ENCODE data around the gene RTCA. TPM values are rescaled to one million over a fixed set of nuclear protein-coding genes. Genes with fewer than 3 reads are reported as not detected.
"Not testable (repeated sequence)": the region's sequence is repeated elsewhere in the genome, so short reads cannot be mapped to it uniquely, and the experiment has no call there.

The RTCA gene
- total RNA-seq, 5 donors from 2014 or later (not counting 1 experiment from before 2014, with no cell fraction given): 36.0 to 53.6 (median 40.1) TPM

GRCh38 chr1:100332331-100332730, 66.3 kb downstream of the RTCA start:
- Histone ChIP-seq H3K36me3 (ENCODE audit: control insufficient read depth in 2 of 2, extremely low read depth in 1 of 2, insufficient read depth in 1 of 2, low read length in 1 of 2) (no peaks in the 10 kb centered on the region), H3K27ac (ENCODE audit: low read length) (no peak overlapping the region), H3K27me3 (replicated peaks in 1 of 2; ENCODE audit: control insufficient read depth in 2 of 2, extremely low read depth in 1 of 2, insufficient read depth in 2 of 2, low read length in 1 of 2) (peaks cover 0 to 2% of the 10 kb centered on the region in 2 experiments), H3K9me3 (no peaks in the 10 kb centered on the region), H3K4me1 (ENCODE audit: control insufficient read depth in 1 of 2, extremely low read depth in 1 of 2, insufficient read depth in 2 of 2, low read length in 2 of 2) (no peaks in the 10 kb centered on the region), H3K4me3 (ENCODE audit: control insufficient read depth in 1 of 2, extremely low read depth in 1 of 2, low read length in 1 of 2) (no peak overlapping the region)
- Mint-ChIP-seq H3K27me3 (peaks cover 0 to 4% of the 10 kb centered on the region in 2 donors), H3K4me3 (no peak overlapping the region), H3K4me1 (no peaks in the 10 kb centered on the region), H3K9me3 (no peaks in the 10 kb centered on the region), H3K36me3 (no peaks in the 10 kb centered on the region), H3K27ac (no peak overlapping the region)
- DNase-seq (no peak), ATAC-seq (replicated peaks in 1 of 4) (no peak)
- POLR2A ChIA-PET: no interaction called here
- CTCF ChIA-PET: no interaction called here
- WGBS (ENCODE audit: insufficient coverage): 100% methylated on average over 2 of the region's 9 CpGs

GRCh38 chr1:100335436-100335835, 69.4 kb downstream of the RTCA start:
- ATAC-seq (replicated peaks in 1 of 4): no peak
- CTCF ChIA-PET: no interaction called here

GRCh38 chr1:100337878-100338277, 71.9 kb downstream of the RTCA start:
- no CpG with 5 or more reads among the region's 5 CpGs for WGBS (ENCODE audit: insufficient coverage)
- H3K27me3 ChIP-seq (replicated peaks in 1 of 2; ENCODE audit: control insufficient read depth in 2 of 2, extremely low read depth in 1 of 2, insufficient read depth in 2 of 2, low read length in 1 of 2); H3K4me1 ChIP-seq (ENCODE audit: control insufficient read depth in 1 of 2, extremely low read depth in 1 of 2, insufficient read depth in 2 of 2, low read length in 2 of 2); DNase-seq; H3K4me3 Mint-ChIP-seq; H3K27ac Mint-ChIP-seq; H3K27me3 Mint-ChIP-seq; H3K4me1 Mint-ChIP-seq; H3K27ac ChIP-seq (ENCODE audit: low read length); H3K36me3 ChIP-seq (ENCODE audit: control insufficient read depth in 2 of 2, extremely low read depth in 1 of 2, insufficient read depth in 1 of 2, low read length in 1 of 2); H3K4me3 ChIP-seq (ENCODE audit: control insufficient read depth in 1 of 2, extremely low read depth in 1 of 2, low read length in 1 of 2); H3K36me3 Mint-ChIP-seq; ATAC-seq (replicated peaks in 1 of 4); H3K9me3 ChIP-seq; H3K9me3 Mint-ChIP-seq; POLR2A ChIA-PET: not testable (repeated sequence)
- CTCF ChIA-PET: interaction anchor here in 1 of 2 donors (0.5 to 0.6 kb wide), 2 partner anchors 44 to 126 kb away, joined by 6 to 7 read pairs; no protein-coding TSS in a partner anchor

More at GRCh38 chr1:100335436-100335835, 69.4 kb downstream of the RTCA start:
- no peak overlapping the region for H3K4me3 ChIP-seq (ENCODE audit: control insufficient read depth in 1 of 2, extremely low read depth in 1 of 2, low read length in 1 of 2)
- H3K9me3 ChIP-seq: no peaks in the 10 kb centered on the region
- Mint-ChIP-seq H3K27me3 (peaks cover 0 to 4% of the 10 kb centered on the region in 2 donors), H3K27ac (no peak overlapping the region), H3K4me3 (no peak overlapping the region), H3K4me1 (no peaks in the 10 kb centered on the region), H3K9me3 (no peaks in the 10 kb centered on the region), H3K36me3 (no peaks in the 10 kb centered on the region)
- POLR2A ChIA-PET: no interaction called here
- WGBS (ENCODE audit: insufficient coverage): no CpG with 5 or more reads among the region's 1 CpG
- H3K4me1 ChIP-seq (ENCODE audit: control insufficient read depth in 1 of 2, extremely low read depth in 1 of 2, insufficient read depth in 2 of 2, low read length in 2 of 2): no peaks in the 10 kb centered on the region
- no peak for DNase-seq
- H3K27me3 ChIP-seq (replicated peaks in 1 of 2; ENCODE audit: control insufficient read depth in 2 of 2, extremely low read depth in 1 of 2, insufficient read depth in 2 of 2, low read length in 1 of 2): peaks cover 0 to 2% of the 10 kb centered on the region in 2 experiments
- H3K36me3 ChIP-seq (ENCODE audit: control insufficient read depth in 2 of 2, extremely low read depth in 1 of 2, insufficient read depth in 1 of 2, low read length in 1 of 2): no peaks in the 10 kb centered on the region
- H3K27ac ChIP-seq (ENCODE audit: low read length): no peak overlapping the region

GRCh38 chr1:100339735-100340134, 73.7 kb downstream of the RTCA start:
- not testable (repeated sequence) for H3K27me3 Mint-ChIP-seq; H3K4me3 ChIP-seq (ENCODE audit: control insufficient read depth in 1 of 2, extremely low read depth in 1 of 2, low read length in 1 of 2); H3K36me3 ChIP-seq (ENCODE audit: control insufficient read depth in 2 of 2, extremely low read depth in 1 of 2, insufficient read depth in 1 of 2, low read length in 1 of 2); H3K4me1 Mint-ChIP-seq; H3K4me3 Mint-ChIP-seq; H3K9me3 Mint-ChIP-seq; H3K9me3 ChIP-seq; H3K27ac Mint-ChIP-seq; DNase-seq; H3K4me1 ChIP-seq (ENCODE audit: control insufficient read depth in 1 of 2, extremely low read depth in 1 of 2, insufficient read depth in 2 of 2, low read length in 2 of 2); H3K27ac ChIP-seq (ENCODE audit: low read length); H3K27me3 ChIP-seq (replicated peaks in 1 of 2; ENCODE audit: control insufficient read depth in 2 of 2, extremely low read depth in 1 of 2, insufficient read depth in 2 of 2, low read length in 1 of 2); ATAC-seq (replicated peaks in 1 of 4); H3K36me3 Mint-ChIP-seq
- ChIA-PET POLR2A (interaction anchor here in 1 of 2 donors (0.6 to 0.8 kb wide), 2 partner anchors 12 to 130 kb away, joined by 4 read pairs; no protein-coding TSS in a partner anchor), CTCF (interaction anchor here in 1 of 2 donors (0.6 kb wide), 1 partner anchor 119 kb away, joined by 4 read pairs; no protein-coding TSS in a partner anchor)
- no CpG with 5 or more reads among the region's 6 CpGs for WGBS (ENCODE audit: insufficient coverage)

- H3K36me3 ChIP-seq (ENCODE audit: control insufficient read depth in 2 of 2, extremely low read depth in 1 of 2, insufficient read depth in 1 of 2, low read length in 1 of 2): no peaks in the 10 kb centered on the region
- no peak overlapping the region for H3K27ac ChIP-seq (ENCODE audit: low read length)
- WGBS (ENCODE audit: insufficient coverage): 100% methylated on average over 1 of the region's 1 CpG
- no peaks in the 10 kb centered on the region for H3K36me3 Mint-ChIP-seq
- H3K4me1 ChIP-seq (ENCODE audit: control insufficient read depth in 1 of 2, extremely low read depth in 1 of 2, insufficient read depth in 2 of 2, low read length in 2 of 2): no peaks in the 10 kb centered on the region
- H3K9me3 Mint-ChIP-seq: no peaks in the 10 kb centered on the region
- H3K9me3 ChIP-seq: no peaks in the 10 kb centered on the region
- no peaks in the 10 kb centered on the region for H3K4me1 Mint-ChIP-seq
- no peak for DNase-seq
- H3K27me3 ChIP-seq (replicated peaks in 1 of 2; ENCODE audit: control insufficient read depth in 2 of 2, extremely low read depth in 1 of 2, insufficient read depth in 2 of 2, low read length in 1 of 2): peaks cover 0 to 2% of the 10 kb centered on the region in 2 experiments
- no peak overlapping the region for H3K27ac Mint-ChIP-seq
- no peak overlapping the region for H3K4me3 ChIP-seq (ENCODE audit: control insufficient read depth in 1 of 2, extremely low read depth in 1 of 2, low read length in 1 of 2)
- ATAC-seq (replicated peaks in 1 of 4): no peak
- no peak overlapping the region for H3K4me3 Mint-ChIP-seq
- peaks cover 0 to 4% of the 10 kb centered on the region in 2 donors for H3K27me3 Mint-ChIP-seq
- ChIA-PET POLR2A (no interaction called here), CTCF (no interaction called here)
Measured at GRCh38 chr1:100340494-100340893, 74.5 kb downstream of the RTCA start.

- H3K27me3 ChIP-seq (replicated peaks in 1 of 2; ENCODE audit: control insufficient read depth in 2 of 2, extremely low read depth in 1 of 2, insufficient read depth in 2 of 2, low read length in 1 of 2): no peaks in the 10 kb centered on the region
- ChIA-PET POLR2A (no interaction called here), CTCF (no interaction called here)
- DNase-seq: no peak
- H3K4me3 Mint-ChIP-seq: no peak overlapping the region
- H3K4me3 ChIP-seq (ENCODE audit: control insufficient read depth in 1 of 2, extremely low read depth in 1 of 2, low read length in 1 of 2): no peak overlapping the region
- H3K9me3 Mint-ChIP-seq: no peaks in the 10 kb centered on the region
- WGBS (ENCODE audit: insufficient coverage): 100% methylated on average over 1 of the region's 2 CpGs
- H3K36me3 ChIP-seq (ENCODE audit: control insufficient read depth in 2 of 2, extremely low read depth in 1 of 2, insufficient read depth in 1 of 2, low read length in 1 of 2): no peaks in the 10 kb centered on the region
- no peak overlapping the region for H3K27ac ChIP-seq (ENCODE audit: low read length)
- no peaks in the 10 kb centered on the region for H3K27me3 Mint-ChIP-seq
- H3K4me1 Mint-ChIP-seq: no peaks in the 10 kb centered on the region
- H3K4me1 ChIP-seq (ENCODE audit: control insufficient read depth in 1 of 2, extremely low read depth in 1 of 2, insufficient read depth in 2 of 2, low read length in 2 of 2): no peaks in the 10 kb centered on the region
- no peaks in the 10 kb centered on the region for H3K9me3 ChIP-seq
- no peak overlapping the region for H3K27ac Mint-ChIP-seq
- no peaks in the 10 kb centered on the region for H3K36me3 Mint-ChIP-seq
- no peak for ATAC-seq (replicated peaks in 1 of 4)
Measured at GRCh38 chr1:100342348-100342747, 76.3 kb downstream of the RTCA start.
